Thyroid gland (tissue), 4 donors: ENCODE data around the gene ZNF423. TPM values are rescaled to one million over a fixed set of nuclear protein-coding genes. Genes with fewer than 3 reads are reported as not detected.

Experiments
- DNase-seq, 2 donors: peaks; one replicate each; pipeline ENCODE4 v3.0.0-alpha.2; 2019
- H3K27ac ChIP-seq, 3 donors: fragments of 200-600 bp; sonication (generic); 1 replicate in 2 of 3; 2 replicates in 1 of 3; pipeline ENCODE4 v1.5.1; 2016 to 2019; ENCODE audit warnings: mild to moderate bottlenecking in 1 of 3, moderate library complexity in 1 of 3
- H3K27me3 ChIP-seq: fragments of 200-600 bp; sonication (generic); one replicate; pipeline ENCODE4 v1.5.1; 2019
- H3K36me3 ChIP-seq, 2 donors: fragments of 200-600 bp; sonication (generic); one replicate each; pipeline ENCODE4 v1.5.1; 2016 to 2019
- H3K4me1 ChIP-seq, 2 donors: fragments of 200-600 bp; sonication (generic); one replicate each; pipeline ENCODE4 v1.5.1; 2017 to 2019
- H3K4me3 ChIP-seq, 3 donors: fragments of 200-600 bp; sonication (generic); replicated peaks in 1 of 3; 1 replicate in 2 of 3; 2 replicates in 1 of 3; pipeline ENCODE4 v1.5.1; 2016; ENCODE audit warnings: mild to moderate bottlenecking in 1 of 3
- H3K9me3 ChIP-seq: fragments of 200-600 bp; sonication (generic); one replicate; pipeline ENCODE4 v1.5.1; 2017
- POLR2A ChIP-seq, 2 donors: fragments of 450-650 bp; IDR thresholded peaks; one replicate each; pipeline ENCODE4 v1.6.1; 2017; ENCODE audit warnings: antibody characterized with exemption in 2 of 2, mild to moderate bottlenecking in 2 of 2, moderate library complexity in 1 of 2
- WGBS, 2 donors: methylation state at CpG; one replicate each; pipeline ENCODE4 v1.1.5; 2017; 5-methylcytosine and 5-hydroxymethylcytosine counted together
- intact Hi-C: fragments of 100-400 bp; cut with DNase I; formaldehyde crosslinking; loops from one replicate; pipeline ENCODE4 v1.15.1; 2023
- total RNA-seq, 4 donors: library from RNA; depleted of rRNA; stranded (reverse); fragments of >200 nt; gene quantifications; one replicate each; pipeline ENCODE4 v1.2.3, GENCODE V29; 2016
- TF ChIP-seq, protein P1 (sequence below), 6 experiments: fragments of 200-600 bp in 3 of 6; fragments of 450-650 bp in 3 of 6; sonication (generic) in 3 of 6; IDR thresholded peaks; one replicate each; pipeline ENCODE4 v1.5.1; 2016 to 2019; ENCODE audit warnings: antibody characterized with exemption in 6 of 6, mild to moderate bottlenecking in 2 of 6, inconsistent platforms in 1 of 6, moderate library complexity in 1 of 6

Gene ZNF423
- total RNA-seq, 4 donors from 2014 or later, result 7.4 to 10.0 (median 8.5) TPM

GRCh38 chr16:49578435-49579024 is 277.4 kb downstream of the ZNF423 start:
- H3K4me1 ChIP-seq, result peaks cover 7 to 11% of the 10 kb centered on the region in 2 donors
- TF ChIP-seq POLR2A (IDR thresholded peaks at IDR 0.05), result no peak
- TF ChIP-seq, protein P1, sequence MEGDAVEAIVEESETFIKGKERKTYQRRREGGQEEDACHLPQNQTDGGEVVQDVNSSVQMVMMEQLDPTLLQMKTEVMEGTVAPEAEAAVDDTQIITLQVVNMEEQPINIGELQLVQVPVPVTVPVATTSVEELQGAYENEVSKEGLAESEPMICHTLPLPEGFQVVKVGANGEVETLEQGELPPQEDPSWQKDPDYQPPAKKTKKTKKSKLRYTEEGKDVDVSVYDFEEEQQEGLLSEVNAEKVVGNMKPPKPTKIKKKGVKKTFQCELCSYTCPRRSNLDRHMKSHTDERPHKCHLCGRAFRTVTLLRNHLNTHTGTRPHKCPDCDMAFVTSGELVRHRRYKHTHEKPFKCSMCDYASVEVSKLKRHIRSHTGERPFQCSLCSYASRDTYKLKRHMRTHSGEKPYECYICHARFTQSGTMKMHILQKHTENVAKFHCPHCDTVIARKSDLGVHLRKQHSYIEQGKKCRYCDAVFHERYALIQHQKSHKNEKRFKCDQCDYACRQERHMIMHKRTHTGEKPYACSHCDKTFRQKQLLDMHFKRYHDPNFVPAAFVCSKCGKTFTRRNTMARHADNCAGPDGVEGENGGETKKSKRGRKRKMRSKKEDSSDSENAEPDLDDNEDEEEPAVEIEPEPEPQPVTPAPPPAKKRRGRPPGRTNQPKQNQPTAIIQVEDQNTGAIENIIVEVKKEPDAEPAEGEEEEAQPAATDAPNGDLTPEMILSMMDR (IDR thresholded peaks at IDR 0.05), result no peak
- no peaks in the 10 kb centered on the region for H3K27me3 ChIP-seq
- no peak for DNase-seq
- H3K36me3 ChIP-seq, result no peaks in the 10 kb centered on the region
- intact Hi-C loops, result no loop called here
- no peak overlapping the region for H3K27ac ChIP-seq
- H3K4me3 ChIP-seq, result no peak overlapping the region
- no peaks in the 10 kb centered on the region for H3K9me3 ChIP-seq
- 86 to 91% methylated on average over 12 of the region's 12 CpGs for WGBS, 2 donors

DNA sequence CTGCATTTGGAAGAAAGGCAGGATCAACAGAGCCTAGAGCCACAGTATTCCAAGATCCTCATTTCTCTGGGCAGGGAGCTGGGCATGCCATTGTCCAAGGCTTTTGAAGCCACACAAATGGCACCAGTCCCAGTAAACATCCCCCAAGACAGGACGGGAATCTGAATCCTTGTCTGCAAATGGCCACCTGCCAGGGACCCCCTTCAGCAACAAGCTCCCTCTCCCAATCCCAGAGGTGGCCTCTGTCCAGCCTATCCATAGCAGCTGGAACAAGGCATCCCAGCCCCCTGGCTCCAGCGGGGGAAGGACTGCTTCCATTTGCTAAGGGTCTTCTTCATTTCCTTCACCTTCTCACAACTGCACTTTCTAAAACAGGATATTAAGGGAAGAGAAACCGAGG is 277.9 kb downstream of the ZNF423 start:
- intact Hi-C loops, result no loop called here
- TF ChIP-seq, protein P1 (IDR thresholded peaks at IDR 0.05), result no peak
- no peak for TF ChIP-seq POLR2A (IDR thresholded peaks at IDR 0.05)
- H3K4me3 ChIP-seq, result no peak overlapping the region
- H3K4me1 ChIP-seq, result peaks cover 7 to 11% of the 10 kb centered on the region in 2 donors
- 67 to 74% methylated on average over 3 of the region's 3 CpGs for WGBS, 2 donors
- no peaks in the 10 kb centered on the region for H3K9me3 ChIP-seq
- H3K27ac ChIP-seq, result no peak overlapping the region
- no peaks in the 10 kb centered on the region for H3K27me3 ChIP-seq
- no peak for DNase-seq
- no peaks in the 10 kb centered on the region for H3K36me3 ChIP-seq

- TF ChIP-seq, protein P1 (IDR thresholded peaks at IDR 0.05), result no peak
- no peak for TF ChIP-seq POLR2A (IDR thresholded peaks at IDR 0.05)
- WGBS, 2 donors, result 86 to 88% methylated on average over 3 of the region's 3 CpGs
- Histone ChIP-seq H3K36me3 (no peaks in the 10 kb centered on the region), H3K9me3 (no peaks in the 10 kb centered on the region), H3K27me3 (no peaks in the 10 kb centered on the region), H3K4me3 (no peak overlapping the region), H3K27ac (no peak overlapping the region), H3K4me1 (peaks cover 7 to 11% of the 10 kb centered on the region in 2 donors)
- intact Hi-C loops, result no loop called here
- no peak for DNase-seq
These were observed 279.0 kb downstream of the ZNF423 start for GRCh38 chr16:49576941-49577340.

DNA sequence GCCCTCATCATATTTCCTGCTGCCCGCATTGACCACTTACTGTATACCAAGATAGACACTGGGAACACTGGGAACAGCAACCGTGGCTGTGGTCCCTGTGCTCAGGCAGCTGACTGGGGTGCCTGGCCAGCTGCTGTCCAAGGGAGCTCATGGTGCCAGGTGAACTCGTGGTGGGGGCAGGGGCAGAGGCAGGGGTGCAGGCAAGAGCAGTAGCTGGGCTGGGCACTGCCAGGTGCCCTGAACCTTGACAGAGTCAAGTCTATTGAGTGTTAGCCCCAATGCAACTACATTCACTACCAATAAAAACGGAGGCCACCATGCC is 279.8 kb downstream of the ZNF423 start:
- H3K4me3 ChIP-seq, result no peak overlapping the region
- H3K4me1 ChIP-seq, result peaks cover 7 to 11% of the 10 kb centered on the region in 2 donors
- 85 to 100% methylated on average over 3 to 4 of the region's 4 CpGs for WGBS, 2 donors
- H3K36me3 ChIP-seq, result no peaks in the 10 kb centered on the region
- no peaks in the 10 kb centered on the region for H3K9me3 ChIP-seq
- intact Hi-C loops, result no loop called here
- TF ChIP-seq, protein P1 (IDR thresholded peaks at IDR 0.05), result no peak
- TF ChIP-seq POLR2A (IDR thresholded peaks at IDR 0.05), result no peak
- H3K27ac ChIP-seq, result peak overlapping the region in 1 of 3 donors; percentile 2
- peak in 1 of 2 donors; percentile 17 for DNase-seq
- H3K27me3 ChIP-seq, result no peaks in the 10 kb centered on the region

- Histone ChIP-seq H3K4me3 (no peak overlapping the region), H3K9me3 (no peaks in the 10 kb centered on the region), H3K27me3 (no peaks in the 10 kb centered on the region), H3K36me3 (no peaks in the 10 kb centered on the region), H3K4me1 (peaks cover 7 to 11% of the 10 kb centered on the region in 2 donors), H3K27ac (peak overlapping the region in 1 of 3 donors; percentile 2)
- TF ChIP-seq POLR2A (IDR thresholded peaks at IDR 0.05), result peak in 1 of 2 donors; percentile 16
- TF ChIP-seq, protein P1 (IDR thresholded peaks at IDR 0.05), result no peak
- 28 to 31% methylated on average over 11 to 14 of the region's 14 CpGs for WGBS, 2 donors
- intact Hi-C loops, result no loop called here
- DNase-seq, result peak; percentile 69 to 71
These were observed 280.4 kb downstream of the ZNF423 start for GRCh38 chr16:49575346-49576172.
